ENCODE measurements around the gene TAMM41.

Gene TAMM41

DNA sequence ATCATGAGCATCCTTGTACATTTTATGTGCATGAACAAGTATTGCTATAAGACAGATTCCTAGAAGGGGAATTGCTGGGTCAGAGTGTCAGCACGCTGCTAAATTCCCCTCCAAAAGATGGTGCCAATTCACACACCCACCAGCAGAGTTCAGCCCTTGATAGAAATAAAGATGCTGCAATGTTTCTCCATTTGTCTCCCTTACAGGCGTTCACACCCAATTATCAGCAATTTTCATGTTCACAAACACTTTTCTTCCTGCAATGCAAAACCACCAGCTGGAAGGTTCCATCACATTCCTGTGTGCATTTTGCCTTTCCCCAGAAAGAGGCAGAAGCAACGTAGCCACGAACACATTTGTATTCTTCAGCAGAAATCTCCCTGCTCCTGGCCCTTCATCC lies 3.3 kb upstream of the TAMM41 start:
- H3K36me3 ChIP-seq (replicated peaks) = no peaks in the 10 kb centered on the region
- no peaks in the 10 kb centered on the region for H3K27me3 ChIP-seq (replicated peaks)
- in situ Hi-C loops (cut with HindIII; ENCODE audit: low pct_ligation_motif_present, low sequenced_read_pairs) = no loop called here
- H3K4me3 ChIP-seq (ENCODE audit: low read depth, low read length) = no peak overlapping the region
- TF ChIP-seq, protein P1, sequence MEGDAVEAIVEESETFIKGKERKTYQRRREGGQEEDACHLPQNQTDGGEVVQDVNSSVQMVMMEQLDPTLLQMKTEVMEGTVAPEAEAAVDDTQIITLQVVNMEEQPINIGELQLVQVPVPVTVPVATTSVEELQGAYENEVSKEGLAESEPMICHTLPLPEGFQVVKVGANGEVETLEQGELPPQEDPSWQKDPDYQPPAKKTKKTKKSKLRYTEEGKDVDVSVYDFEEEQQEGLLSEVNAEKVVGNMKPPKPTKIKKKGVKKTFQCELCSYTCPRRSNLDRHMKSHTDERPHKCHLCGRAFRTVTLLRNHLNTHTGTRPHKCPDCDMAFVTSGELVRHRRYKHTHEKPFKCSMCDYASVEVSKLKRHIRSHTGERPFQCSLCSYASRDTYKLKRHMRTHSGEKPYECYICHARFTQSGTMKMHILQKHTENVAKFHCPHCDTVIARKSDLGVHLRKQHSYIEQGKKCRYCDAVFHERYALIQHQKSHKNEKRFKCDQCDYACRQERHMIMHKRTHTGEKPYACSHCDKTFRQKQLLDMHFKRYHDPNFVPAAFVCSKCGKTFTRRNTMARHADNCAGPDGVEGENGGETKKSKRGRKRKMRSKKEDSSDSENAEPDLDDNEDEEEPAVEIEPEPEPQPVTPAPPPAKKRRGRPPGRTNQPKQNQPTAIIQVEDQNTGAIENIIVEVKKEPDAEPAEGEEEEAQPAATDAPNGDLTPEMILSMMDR (IDR thresholded peaks at IDR 0.05; ENCODE audit: low read depth, low read length, missing control alignments) = no peak
- no peak for DNase-seq
- no peak overlapping the region for H3K27ac ChIP-seq

DNA sequence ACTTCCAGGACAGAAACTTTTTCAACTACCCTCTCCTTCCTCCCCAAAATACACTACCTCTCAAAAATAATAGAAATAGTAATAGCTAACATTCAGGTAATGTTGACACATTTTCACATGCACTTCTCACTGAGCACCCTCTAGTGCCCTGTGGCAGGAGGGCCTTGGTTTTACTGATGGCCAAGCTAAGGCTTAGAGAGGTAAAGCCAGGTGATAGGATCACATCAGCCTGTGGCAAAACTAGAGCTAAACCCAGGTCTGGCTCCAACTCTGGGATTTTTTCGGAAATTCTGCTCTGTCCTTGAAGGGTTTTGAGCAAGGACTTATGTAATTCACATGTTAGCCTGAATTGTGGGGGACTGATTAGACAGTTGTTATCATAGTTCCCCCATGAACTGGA lies 922 bp upstream of the TAMM41 start:
- no peak for DNase-seq
- Histone ChIP-seq H3K4me3 (ENCODE audit: low read depth, low read length) (no peak overlapping the region), H3K27me3 (replicated peaks) (no peaks in the 10 kb centered on the region), H3K27ac (no peak overlapping the region), H3K36me3 (replicated peaks) (peaks cover 9% of the 10 kb centered on the region)
- in situ Hi-C loops (cut with HindIII; ENCODE audit: low pct_ligation_motif_present, low sequenced_read_pairs) = no loop called here
- TF ChIP-seq, protein P1 (IDR thresholded peaks at IDR 0.05; ENCODE audit: low read depth, low read length, missing control alignments) = peak; percentile 16

DNA sequence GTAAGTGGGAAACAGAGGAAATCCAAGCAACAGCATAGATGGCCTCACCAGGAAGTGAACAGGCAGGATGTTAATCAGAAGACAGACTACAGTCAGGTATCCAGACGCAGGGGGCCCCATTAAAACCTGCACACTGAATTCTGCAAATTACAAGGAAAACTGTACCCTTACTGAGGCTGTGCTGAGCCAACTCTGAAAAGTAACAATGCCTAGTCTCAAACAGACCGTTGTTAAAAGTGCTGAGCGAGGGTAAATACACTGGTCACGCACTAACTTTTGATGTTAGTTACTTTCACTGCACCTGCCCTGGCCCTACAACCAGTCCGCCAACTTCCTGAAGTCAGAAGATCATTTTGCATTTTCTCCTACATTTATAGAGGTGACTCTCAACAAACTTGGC lies 1.0 kb downstream of the TAMM41 start:
- in situ Hi-C loops (cut with HindIII; ENCODE audit: low pct_ligation_motif_present, low sequenced_read_pairs) = no loop called here
- no peak overlapping the region for H3K27ac ChIP-seq
- peak overlapping the region; percentile 99 for H3K4me3 ChIP-seq (ENCODE audit: low read depth, low read length)
- peaks cover 10% of the 10 kb centered on the region for H3K36me3 ChIP-seq (replicated peaks)
- H3K27me3 ChIP-seq (replicated peaks) = no peaks in the 10 kb centered on the region
- TF ChIP-seq, protein P1 (IDR thresholded peaks at IDR 0.05; ENCODE audit: low read depth, low read length, missing control alignments) = no peak
- no peak for DNase-seq

DNA sequence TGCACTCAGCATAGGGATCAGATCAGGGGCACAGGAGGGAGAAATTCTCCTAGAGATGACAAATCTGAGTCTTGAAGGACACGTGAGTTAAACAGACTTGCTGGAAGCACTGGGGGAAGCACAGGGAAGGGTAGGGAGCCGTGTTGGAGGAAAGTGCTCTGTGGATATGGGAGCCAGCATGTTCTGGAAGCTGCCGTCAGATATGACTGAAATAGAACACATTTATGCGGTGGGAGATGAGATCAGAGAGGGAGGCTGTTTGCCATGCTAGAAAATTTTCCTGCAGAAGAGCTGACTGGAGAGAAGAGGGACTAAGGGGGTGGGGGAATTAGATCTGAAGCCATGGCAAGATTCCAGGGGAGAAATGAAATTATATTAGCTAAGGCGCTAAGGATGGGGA lies 1.8 kb downstream of the TAMM41 start:
- no peak overlapping the region for H3K27ac ChIP-seq
- H3K4me3 ChIP-seq (ENCODE audit: low read depth, low read length) = no peak overlapping the region
- H3K36me3 ChIP-seq (replicated peaks) = peaks cover 18% of the 10 kb centered on the region
- in situ Hi-C loops (cut with HindIII; ENCODE audit: low pct_ligation_motif_present, low sequenced_read_pairs) = no loop called here
- H3K27me3 ChIP-seq (replicated peaks) = no peaks in the 10 kb centered on the region
- no peak for DNase-seq
- TF ChIP-seq, protein P1 (IDR thresholded peaks at IDR 0.05; ENCODE audit: low read depth, low read length, missing control alignments) = no peak

DNA sequence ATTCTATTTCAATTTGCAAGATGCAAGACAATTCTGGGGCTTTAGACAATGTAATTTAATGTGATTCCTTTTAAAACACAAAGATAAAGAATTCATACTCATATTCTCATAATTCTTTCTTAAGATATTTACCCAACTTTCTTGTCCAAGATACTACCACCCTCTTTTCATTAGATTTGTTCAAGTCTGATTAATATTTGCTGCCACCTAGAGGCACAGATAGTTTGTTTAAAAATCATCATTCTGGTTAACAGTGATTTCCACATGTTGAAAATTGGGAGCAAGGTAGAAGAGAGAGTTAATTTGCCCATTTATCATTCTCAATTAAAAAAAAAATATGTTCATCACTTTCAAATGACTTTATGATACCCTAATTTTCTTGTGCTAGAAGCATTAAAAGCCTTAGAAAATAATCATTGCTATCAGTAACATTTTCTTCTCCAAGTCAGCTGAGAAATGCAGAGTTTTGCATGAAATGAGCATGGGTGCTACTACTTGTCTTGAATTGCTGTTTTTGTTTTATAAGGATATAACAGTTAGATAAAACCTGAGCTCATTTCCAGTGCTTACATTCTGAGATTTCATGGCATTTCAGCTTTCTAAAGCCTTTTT lies 11.6 kb downstream of the TAMM41 start:
- peaks cover 36% of the 10 kb centered on the region for H3K36me3 ChIP-seq (replicated peaks)
- DNase-seq = no peak
- no peak overlapping the region for H3K27ac ChIP-seq
- H3K4me3 ChIP-seq (ENCODE audit: low read depth, low read length) = no peak overlapping the region
- no peaks in the 10 kb centered on the region for H3K27me3 ChIP-seq (replicated peaks)
- in situ Hi-C loops (cut with HindIII; ENCODE audit: low pct_ligation_motif_present, low sequenced_read_pairs) = no loop called here
- TF ChIP-seq, protein P1 (IDR thresholded peaks at IDR 0.05; ENCODE audit: low read depth, low read length, missing control alignments) = peak; percentile 34

All from brain microvascular endothelial cell (primary cell).